DMS53 (cell line): Measurements from ENCODE around the gene KRTAP4-11.
"Not testable (repeated sequence)": the region's sequence is repeated elsewhere in the genome, so short reads cannot be mapped to it uniquely, and the experiment has no call there.

Source experiments
- DNase-seq: peaks from one replicate; lab custom pipeline; 2025; lab: John Stamatoyannopoulos, UW

KRTAP4-11 gene

DNA sequence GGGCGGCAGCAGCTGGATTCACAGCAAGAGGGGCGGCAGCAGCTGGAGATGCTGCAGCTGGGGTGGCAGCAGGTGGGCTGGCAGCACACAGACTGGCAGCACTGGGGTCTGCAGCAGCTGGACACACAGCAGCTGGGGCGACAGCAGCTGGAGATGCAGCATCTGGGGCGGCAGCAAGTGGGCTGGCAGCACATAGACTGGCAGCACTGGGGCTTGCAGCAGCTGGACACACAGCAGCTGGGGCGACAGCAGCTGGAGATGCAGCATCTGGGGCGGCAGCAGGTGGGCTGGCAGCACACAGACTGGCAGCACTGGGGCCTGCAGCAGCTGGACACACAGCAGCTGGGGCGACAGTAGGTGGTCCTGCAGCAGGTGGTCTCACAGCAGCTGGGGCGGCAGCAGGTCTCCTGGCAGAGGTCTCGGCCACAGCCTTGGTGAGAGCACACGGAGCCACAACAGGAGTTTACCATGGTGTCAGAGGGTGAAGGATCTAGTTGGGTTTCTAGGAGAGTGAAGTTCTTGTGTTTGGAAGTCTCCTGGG lies at the start of gene KRTAP4-11:
Gene KRTAP4-11, minus strand, starts transcription at position 528 of the 541 bp plus-strand sequence. Its CDS starts 58 bp downstream, at position 470.
- not testable (repeated sequence) for DNase-seq

DNA sequence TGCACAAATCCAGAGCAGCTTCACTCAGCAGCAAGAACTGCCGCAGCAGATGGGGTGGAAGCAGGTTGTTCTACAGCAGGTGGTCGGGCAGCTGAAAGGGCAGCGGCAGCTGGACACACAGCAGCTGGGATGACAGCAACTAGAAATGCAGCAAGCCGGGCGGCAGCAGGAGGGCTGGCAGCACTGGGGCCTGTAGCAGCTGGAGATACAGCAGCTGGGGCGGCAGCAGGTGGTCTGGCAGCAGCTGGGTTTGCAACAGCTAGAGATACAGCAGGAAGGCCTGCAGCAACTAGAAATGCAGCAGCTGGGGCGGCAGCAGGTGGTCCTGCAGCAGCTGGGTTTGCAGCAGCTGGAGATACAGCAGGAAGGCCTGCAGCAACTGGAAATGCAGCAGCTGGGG lies 49.4 kb upstream of the KRTAP4-11 start:
- peak; percentile 46 for DNase-seq

DNA sequence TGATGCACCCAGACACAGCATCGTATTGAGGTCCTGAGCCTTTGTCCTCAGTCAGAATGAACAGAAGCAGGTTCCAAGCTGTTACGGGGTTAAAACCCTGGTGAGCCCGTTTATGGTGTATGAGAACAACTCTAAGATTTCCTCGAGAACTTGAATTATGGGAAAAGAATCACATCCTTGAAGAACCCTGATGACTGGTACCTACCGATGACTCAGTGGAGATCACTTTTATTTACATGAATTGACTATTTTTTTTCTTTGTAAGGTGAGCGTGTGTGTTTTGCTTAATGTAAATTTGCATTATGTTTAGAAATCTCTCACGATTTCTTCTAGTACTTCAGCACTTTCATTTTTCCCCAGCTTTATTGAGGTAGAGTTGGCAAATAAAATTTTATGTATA lies 45.7 kb upstream of the KRTAP4-11 start:
- DNase-seq: no peak

GRCh38 chr17:41160648-41161047 lies 42.5 kb upstream of the KRTAP4-11 start, which contains the start of gene KRTAP4-4:
Gene KRTAP4-4 (minus strand): TSS chr17:41160748. CDS start chr17:41160691, 57 bp downstream.
- DNase-seq: no peak

DNA sequence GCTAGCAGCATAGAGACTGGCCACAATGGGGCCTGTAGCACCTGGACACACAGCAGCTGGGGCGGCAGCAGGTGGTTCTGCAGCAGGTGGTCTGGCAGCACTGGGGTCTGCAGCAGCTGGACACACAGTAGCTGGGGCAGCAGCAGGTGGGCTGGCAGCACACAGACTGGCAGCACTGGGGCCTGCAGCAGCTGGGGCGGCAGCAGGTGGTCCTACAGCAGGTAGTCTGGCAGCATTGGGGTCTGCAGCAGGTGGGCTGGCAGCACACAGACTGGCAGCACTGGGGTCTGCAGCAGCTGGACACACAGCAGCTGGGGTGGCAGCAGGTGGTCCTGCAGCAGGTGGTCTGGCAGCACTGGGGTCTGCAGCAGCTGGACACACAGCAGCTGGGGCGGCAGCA lies 42.0 kb upstream of the KRTAP4-11 start:
- DNase-seq: not testable (repeated sequence)

DNA sequence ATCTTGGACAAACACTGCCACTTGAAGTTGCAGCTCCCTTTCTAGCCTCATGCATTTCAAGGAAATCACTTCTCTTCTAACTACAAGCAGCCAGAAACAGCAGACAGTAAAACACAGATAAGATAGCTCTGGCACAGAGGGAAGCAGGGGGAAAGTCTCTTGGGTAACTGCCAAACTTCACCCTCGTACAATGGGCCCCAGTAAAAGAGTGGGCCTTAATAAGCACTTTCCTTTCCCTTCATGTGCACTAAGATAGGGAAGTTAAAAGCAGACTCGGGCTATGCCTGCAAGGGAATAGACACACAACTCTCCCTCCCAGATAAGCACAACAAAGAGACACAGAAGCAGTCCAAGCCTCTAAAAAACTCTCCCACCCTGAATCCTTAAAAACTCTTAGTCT lies 35.7 kb upstream of the KRTAP4-11 start:
- DNase-seq: no peak

DNA sequence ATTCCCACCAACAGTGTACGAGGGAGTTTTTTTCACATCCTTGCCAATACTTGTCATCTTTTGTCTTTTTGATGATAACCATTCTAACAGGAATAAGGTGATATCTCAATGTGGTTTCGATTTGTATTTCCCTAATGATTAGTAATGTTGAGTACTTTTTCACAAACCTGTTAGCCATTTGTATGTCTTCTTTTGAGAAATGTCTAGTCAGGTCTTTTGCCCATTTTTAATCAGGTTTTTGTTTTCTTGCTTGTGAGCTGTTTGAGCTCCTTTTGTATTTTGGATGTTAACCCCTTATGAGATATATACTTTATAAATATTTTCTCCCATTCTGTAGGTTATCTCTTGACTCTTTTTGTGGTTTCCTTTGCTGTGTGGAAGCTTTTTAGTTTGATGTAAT lies 33.4 kb upstream of the KRTAP4-11 start:
- DNase-seq: no peak

DNA sequence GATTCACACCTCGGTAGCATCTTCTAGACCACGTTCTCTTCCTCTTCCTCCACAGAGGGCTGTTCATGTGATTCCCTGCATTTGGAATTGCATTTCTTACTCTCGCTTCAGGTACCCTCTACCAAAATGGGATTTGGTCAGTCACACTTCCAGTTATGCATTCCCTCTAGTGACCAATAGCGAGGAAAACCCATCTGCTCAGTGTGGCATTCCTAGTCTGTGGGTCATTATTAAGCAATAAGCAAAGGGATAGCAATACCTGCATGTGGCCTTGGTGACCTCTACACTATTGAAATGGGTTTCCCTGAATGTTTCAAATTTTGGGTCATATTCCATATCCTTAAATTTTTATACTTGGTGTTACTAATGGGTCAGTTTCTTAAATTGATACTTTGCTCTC lies 31.9 kb upstream of the KRTAP4-11 start:
- DNase-seq: no peak

- DNase-seq: no peak
Measured at GRCh38 chr17:41149652-41149985, 31.4 kb upstream of the KRTAP4-11 start, which contains the start of gene KRTAP4-5. Gene KRTAP4-5 (minus strand): TSS chr17:41149825. CDS start chr17:41149767, 58 bp downstream.

DNA sequence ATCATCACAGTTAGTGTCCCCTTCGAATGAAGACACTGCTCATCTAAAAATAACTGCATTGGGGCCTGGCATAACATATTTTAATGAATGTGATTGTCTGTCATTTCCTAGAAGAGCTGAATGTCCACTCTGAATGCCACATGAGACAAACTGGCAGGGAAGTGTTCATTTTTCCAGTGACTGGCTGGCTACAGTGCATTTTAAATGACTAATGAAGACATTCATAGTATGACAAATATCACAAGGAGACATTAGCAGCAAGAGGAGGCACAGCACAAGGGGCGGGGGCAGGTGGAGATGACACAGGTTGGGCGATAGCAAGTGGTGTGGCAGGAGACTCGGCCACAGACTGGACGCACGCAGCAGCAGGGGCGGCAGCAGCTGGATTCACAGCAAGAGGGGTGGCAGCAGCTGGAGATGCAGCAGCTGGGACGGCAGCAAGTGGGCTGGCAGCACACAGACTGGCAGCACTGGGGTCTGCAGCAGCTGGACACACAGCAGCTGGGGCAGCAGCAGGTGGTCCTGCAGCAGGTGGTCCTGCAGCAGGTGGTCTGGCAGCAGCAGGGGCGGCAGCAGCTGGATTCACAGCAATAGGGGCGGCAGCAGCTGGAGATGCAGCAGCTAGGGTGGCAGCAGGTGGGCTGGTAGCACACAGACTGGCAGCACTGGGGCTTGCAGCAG lies 30.9 kb upstream of the KRTAP4-11 start:
- not testable (repeated sequence) for DNase-seq

DNA sequence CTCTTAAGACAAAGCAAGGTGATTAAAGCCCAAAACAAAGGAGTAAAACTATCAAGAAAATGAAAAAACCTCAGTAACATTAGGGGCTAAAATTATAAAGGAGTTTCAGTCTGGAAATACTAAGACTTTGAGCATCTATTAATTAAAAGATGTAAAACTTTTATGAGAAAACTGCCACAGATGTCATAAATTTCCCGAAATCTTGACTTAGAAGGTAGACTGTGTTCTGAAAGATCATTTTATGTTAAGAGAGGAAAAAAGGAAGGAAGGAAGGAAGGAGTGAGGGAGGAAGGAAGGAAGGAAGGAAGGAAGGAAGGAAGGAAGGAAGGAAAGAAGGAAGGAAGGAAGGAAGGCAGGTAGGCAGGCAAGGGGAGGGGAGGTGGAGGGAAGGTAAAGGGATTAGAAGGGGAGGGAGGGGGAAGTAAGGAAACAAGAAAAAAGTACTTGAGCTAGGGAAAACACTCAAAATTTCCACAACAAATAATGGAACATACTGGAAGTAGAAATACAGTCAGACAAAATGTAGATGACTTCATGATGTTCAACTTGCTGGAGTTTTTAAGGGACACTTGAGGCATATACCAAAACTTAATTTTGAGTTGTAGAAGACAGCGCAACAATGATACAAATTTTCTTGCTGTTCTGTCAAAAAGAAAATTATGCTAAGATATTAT lies 29.5 kb upstream of the KRTAP4-11 start:
- DNase-seq: no peak

GRCh38 chr17:41145261-41145660 lies 27.1 kb upstream of the KRTAP4-11 start:
- no peak for DNase-seq

GRCh38 chr17:41144846-41145245 lies 26.7 kb upstream of the KRTAP4-11 start:
- no peak for DNase-seq

DNA sequence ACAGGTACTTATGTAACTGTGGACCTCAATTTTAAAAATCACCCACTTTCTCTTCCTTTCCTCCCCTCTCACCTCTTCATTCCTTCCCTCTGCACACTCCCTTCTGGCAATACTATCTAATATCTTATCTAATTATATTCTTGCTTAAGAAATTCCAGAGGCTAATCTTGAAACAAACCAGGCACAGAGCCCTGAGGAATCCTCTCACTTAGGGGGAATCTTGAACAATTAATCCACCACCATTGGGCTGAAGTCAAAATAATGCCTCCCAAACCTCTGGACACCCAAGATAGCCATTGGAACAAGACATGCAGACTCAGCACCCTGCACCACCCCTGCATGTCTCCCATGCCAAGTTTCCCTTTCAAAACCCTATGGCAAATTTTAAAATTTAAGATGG lies 23.2 kb upstream of the KRTAP4-11 start:
- no peak for DNase-seq

- DNase-seq: peak; percentile 20
Measured at GRCh38 chr17:41140360-41141131, 22.4 kb upstream of the KRTAP4-11 start, which contains the start of gene KRTAP4-6. Gene KRTAP4-6 (minus strand): TSS chr17:41140544. CDS start chr17:41140487, 57 bp downstream.

DNA sequence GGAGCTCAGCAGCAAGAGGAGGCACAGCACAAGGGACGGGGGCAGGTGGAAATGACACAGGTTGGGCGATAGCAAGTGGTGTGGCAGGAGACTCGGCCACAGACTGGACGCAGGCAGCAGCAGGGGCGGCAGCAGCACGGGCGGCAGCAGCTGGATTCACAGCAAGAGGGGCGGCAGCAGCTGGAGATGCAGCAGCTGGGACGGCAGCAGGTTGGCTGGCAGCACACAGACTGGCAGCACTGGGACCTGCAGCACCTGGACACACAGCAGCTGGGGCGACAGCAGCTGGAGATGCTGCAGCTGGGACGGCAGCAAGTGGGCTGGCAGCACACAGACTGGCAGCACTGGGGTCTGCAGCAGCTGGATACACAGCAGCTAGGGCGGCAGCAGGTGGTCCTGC lies 21.7 kb upstream of the KRTAP4-11 start:
- DNase-seq: not testable (repeated sequence)

DNA sequence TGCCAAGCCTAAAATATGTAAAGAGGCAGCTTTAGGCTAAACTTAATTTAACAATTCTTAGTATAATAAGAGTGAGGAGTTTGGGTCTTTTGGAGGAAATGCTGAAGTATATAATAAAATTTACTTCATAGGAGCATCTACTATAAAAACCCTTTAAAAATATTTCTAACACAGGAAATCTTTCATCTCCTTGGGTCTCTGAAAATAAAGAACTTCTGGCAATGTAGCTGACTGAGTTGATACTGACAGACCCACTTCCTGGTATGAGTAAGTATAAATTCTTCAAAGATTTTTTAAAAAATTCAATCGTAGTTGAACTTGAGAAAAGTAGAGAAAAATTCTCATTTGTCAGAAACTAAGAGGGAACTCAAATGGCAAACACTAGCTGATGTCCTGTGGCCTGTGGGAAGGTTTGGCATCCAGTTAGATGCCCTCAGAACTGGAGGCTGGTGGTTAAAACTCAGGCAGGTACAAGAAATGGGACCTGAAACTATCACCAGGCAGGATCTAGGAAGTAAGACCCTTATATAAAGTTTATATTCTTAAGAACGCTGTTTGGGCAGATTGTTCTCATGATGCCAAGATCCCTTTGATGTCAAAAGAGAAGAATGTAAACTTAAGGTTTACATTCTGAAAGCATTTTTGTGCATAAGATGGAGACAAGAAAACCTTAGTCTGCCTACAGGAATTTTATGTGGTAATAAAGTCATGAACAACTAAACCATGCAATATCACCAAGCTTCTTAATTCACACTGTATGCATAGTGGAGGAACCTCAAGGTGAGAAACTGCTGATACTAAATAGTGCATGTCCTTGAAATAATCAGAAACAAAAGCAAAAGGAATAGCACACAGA lies 15.9 kb upstream of the KRTAP4-11 start:
- DNase-seq: no peak

DNA sequence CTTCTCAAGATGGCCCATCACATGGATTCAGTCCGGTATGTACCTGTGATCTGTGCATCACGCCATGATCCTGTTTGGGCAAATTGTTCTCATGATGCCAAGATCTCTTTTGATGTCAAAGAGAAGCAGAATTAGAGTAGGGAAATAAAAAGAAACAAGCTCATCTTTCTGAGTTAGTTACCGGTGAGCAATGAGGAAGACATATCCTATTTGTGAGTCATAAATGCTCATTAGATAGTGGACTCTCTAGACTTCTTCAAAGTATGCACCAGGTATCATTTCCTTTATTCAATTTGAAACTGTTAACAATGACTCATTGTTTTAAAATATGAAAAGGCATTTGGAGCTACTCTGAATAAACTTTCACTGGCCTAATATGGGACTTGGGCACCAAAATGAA lies 13.8 kb upstream of the KRTAP4-11 start:
- DNase-seq: peak; percentile 13

DNA sequence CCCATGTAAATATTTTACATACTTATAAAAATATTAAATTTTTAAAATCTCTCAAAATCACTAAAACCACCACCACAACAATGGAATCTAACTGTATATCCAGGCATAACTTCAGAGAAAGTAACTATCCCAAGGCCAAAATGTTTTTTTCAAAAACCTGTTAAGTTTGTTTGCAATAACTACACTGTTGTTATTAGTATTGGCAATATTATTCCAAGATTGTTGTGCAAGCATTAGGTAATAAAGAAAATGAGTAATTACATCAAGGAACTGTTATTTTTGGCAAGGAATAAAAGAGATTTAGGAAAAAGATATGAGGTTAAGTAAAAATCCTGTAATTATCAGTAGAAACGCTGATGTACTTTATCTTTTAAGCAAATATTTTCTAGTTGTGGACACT lies 9.2 kb upstream of the KRTAP4-11 start:
- DNase-seq: no peak

GRCh38 chr17:41126412-41126811 lies 8.2 kb upstream of the KRTAP4-11 start:
- no peak for DNase-seq

DNA sequence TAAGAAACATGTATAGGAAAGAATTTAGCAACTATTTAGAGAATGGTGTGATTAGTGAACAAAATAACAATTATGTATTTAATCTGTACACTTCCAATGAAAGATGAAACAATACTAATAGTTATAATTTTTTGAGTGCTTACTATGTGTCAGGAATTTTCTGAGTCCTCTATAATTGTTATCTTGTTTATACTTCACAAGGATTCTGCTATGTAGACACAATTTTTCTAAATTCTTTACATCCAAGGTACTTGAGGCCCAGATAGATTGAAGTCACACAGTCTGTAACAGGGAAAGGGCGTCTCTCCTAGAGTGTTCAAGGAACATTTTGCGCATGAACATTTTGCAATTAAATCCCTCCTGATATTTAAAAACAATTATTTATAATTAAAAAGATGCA lies 6.9 kb upstream of the KRTAP4-11 start:
- no peak for DNase-seq
